HEK293T (cell line): ENCODE data around the gene ZFAND4.

Source experiments
- CTCF ChIA-PET: fragments of 350-600 bp; formaldehyde crosslinking; extraction: SDS; loops from one replicate; lab custom pipeline; 2021; ENCODE audit warnings: antibody characterized with exemption, inconsistent platforms; lab: Yijun Ruan, JAX
- POLR2A ChIA-PET: fragments of 350-600 bp; formaldehyde crosslinking; extraction: SDS; loops from one replicate; lab custom pipeline; 2020; ENCODE audit warnings: antibody characterized with exemption, inconsistent platforms; lab: Yijun Ruan, JAX
- DNase-seq: peaks from one replicate; pipeline ENCODE4 v3.0.0; 2012; ENCODE audit warnings: mixed read lengths; ENCODE audit errors: extremely low spot score
- ARNT ChIP-seq: fragments of 450-650 bp; IDR thresholded peaks from 2 replicates; pipeline ENCODE4 v1.6.1; 2017; ENCODE audit warnings: mild to moderate bottlenecking
- BHLHE40 ChIP-seq: fragments of 450-650 bp; IDR thresholded peaks from 2 replicates; pipeline ENCODE4 v1.6.1; 2016; ENCODE audit warnings: mild to moderate bottlenecking, moderate library complexity, borderline replicate concordance
- CTBP1 ChIP-seq: fragments of 450-650 bp; IDR thresholded peaks from 2 replicates; pipeline ENCODE4 v1.6.1; 2016; ENCODE audit warnings: borderline replicate concordance
- ELF4 ChIP-seq: fragments of 450-650 bp; IDR thresholded peaks from 2 replicates; pipeline ENCODE4 v1.6.1; 2017; ENCODE audit warnings: antibody characterized with exemption
- FOXA1 ChIP-seq: fragments of 450-650 bp; IDR thresholded peaks from 2 replicates; pipeline ENCODE4 v1.6.1; 2016; ENCODE audit warnings: mild to moderate bottlenecking
- FOXK2 ChIP-seq: fragments of 450-650 bp; IDR thresholded peaks from 2 replicates; pipeline ENCODE4 v1.6.1; 2016; ENCODE audit warnings: mild to moderate bottlenecking
- FOXM1 ChIP-seq: fragments of 450-650 bp; IDR thresholded peaks from 2 replicates; pipeline ENCODE4 v1.6.1; 2017; ENCODE audit warnings: mild to moderate bottlenecking, borderline replicate concordance
- HDGF ChIP-seq: fragments of 450-650 bp; IDR thresholded peaks from 2 replicates; pipeline ENCODE4 v1.6.1; 2017; ENCODE audit warnings: antibody characterized with exemption, borderline replicate concordance
- L3MBTL2 ChIP-seq: fragments of 450-650 bp; conservative IDR thresholded peaks from 2 replicates; pipeline ENCODE4 v1.6.1; 2016; ENCODE audit warnings: mild to moderate bottlenecking
- LEF1 ChIP-seq: fragments of 450-650 bp; IDR thresholded peaks from 2 replicates; pipeline ENCODE4 v1.6.1; 2017; ENCODE audit warnings: mild to moderate bottlenecking, borderline replicate concordance
- NFRKB ChIP-seq: fragments of 450-650 bp; IDR thresholded peaks from 2 replicates; pipeline ENCODE4 v1.6.1; 2016; ENCODE audit warnings: mild to moderate bottlenecking, moderate library complexity
- PKNOX1 ChIP-seq: fragments of 450-650 bp; IDR thresholded peaks from 2 replicates; pipeline ENCODE4 v1.6.1; 2016
- SP1 ChIP-seq: fragments of 450-650 bp; IDR thresholded peaks from 2 replicates; pipeline ENCODE4 v1.6.1; 2017
- SUZ12 ChIP-seq: fragments of 450-650 bp; IDR thresholded peaks from 2 replicates; pipeline ENCODE4 v1.6.1; 2016; ENCODE audit warnings: mild to moderate bottlenecking
- TARDBP ChIP-seq: fragments of 450-650 bp; IDR thresholded peaks from 2 replicates; pipeline ENCODE4 v1.6.1; 2016
- ZNF384 ChIP-seq: fragments of 450-650 bp; IDR thresholded peaks from 2 replicates; pipeline ENCODE4 v1.6.1; 2016

Gene ZFAND4

GRCh38 chr10:45627412-45628048 is 45.0 kb downstream of the ZFAND4 start:
- DNase-seq = no peak
- ChIA-PET POLR2A (no interaction called here), CTCF (no interaction called here)
- TF ChIP-seq SUZ12 = no peak
- TF ChIP-seq FOXM1 = no peak
- no peak for TF ChIP-seq FOXK2
- no peak for TF ChIP-seq SP1
- TF ChIP-seq PKNOX1 = no peak
- no peak for TF ChIP-seq CTBP1
- TF ChIP-seq ELF4 = no peak
- no peak for TF ChIP-seq NFRKB

DNA sequence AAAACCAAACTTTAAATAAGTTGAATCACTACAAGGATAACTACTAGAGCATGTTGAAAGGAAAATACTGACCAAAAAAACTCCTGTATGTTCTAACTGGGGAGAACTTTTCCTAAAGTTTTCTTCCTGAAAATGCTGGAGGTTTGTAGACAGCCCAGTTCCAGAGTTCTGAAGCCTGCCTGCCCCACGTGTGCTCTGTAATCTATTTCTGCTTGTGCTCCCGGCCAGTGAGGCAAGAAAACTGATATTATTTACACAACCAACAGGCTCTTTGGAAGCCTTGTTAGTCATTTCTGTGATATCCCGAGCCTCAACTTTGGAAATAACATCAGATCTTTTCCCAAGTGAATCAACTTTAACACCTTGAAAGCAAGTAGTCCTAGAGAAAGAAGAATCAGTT is 46.7 kb downstream of the ZFAND4 start:
- DNase-seq = no peak
- ChIA-PET POLR2A (no interaction called here), CTCF (no interaction called here)
- TF ChIP-seq PKNOX1 (no peak), ARNT (no peak), HDGF (no peak), SP1 (no peak), LEF1 (no peak), CTBP1 (no peak), L3MBTL2 (no peak), FOXK2 (no peak)

DNA sequence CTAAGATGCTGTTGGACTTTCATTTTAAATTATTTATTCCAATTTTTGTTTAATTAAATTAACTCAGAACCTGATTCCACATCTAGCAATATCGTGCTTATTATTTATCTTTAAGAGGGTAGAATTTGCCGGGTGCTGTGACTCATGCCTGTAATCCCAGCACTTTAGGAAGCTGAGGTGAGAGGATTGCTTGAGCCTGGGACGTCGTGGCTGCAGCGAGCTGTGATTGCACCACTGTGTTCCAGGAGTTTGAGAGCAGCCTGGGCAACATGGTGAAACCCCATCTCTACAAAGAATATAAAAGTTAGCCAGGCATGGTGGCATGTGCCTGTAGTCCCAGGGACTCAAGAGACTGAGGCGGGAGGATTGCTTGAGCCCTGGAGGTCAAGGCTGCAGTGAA is 47.8 kb downstream of the ZFAND4 start:
- ChIA-PET CTCF (no interaction called here), POLR2A (no interaction called here)

DNA sequence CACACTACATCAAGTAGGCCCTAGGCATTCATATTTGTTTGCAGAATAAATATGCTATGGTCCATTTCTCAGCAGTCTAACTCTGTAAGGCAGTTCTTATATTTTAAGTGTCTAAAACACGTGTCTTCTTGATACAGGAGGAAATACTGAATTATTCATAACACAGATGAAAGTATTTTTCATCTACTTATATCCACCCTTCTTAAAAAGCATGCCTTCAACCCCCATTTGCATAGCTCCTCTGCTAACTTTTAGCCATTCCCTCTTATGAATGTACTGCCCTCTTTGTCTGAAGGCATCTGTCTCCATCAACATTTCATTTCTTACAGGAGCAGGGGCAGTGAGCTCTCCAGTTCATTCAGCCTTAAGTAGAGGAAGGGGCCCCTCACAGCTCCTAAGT is 57.7 kb downstream of the ZFAND4 start:
- no peak for DNase-seq
- ChIA-PET CTCF (no interaction called here), POLR2A (no interaction called here)
- TF ChIP-seq L3MBTL2 = no peak
- no peak for TF ChIP-seq SP1
- no peak for TF ChIP-seq PKNOX1
- TF ChIP-seq BHLHE40 = no peak
- TF ChIP-seq FOXK2 = no peak
- TF ChIP-seq HDGF = no peak
- no peak for TF ChIP-seq FOXA1
- TF ChIP-seq SUZ12 = no peak
- TF ChIP-seq TARDBP = no peak
- TF ChIP-seq ELF4 = no peak
- no peak for TF ChIP-seq LEF1
- TF ChIP-seq NFRKB = no peak
- TF ChIP-seq ZNF384 = no peak
- TF ChIP-seq CTBP1 = no peak
- no peak for TF ChIP-seq ARNT
- no peak for TF ChIP-seq FOXM1

More for the DNA sequence above, 47.8 kb downstream of the ZFAND4 start:
- DNase-seq = no peak
- TF ChIP-seq ZNF384 (no peak), SP1 (no peak), ELF4 (no peak), PKNOX1 (no peak), FOXA1 (no peak), TARDBP (no peak), SUZ12 (no peak), NFRKB (no peak), L3MBTL2 (no peak), FOXM1 (no peak), HDGF (no peak), ARNT (no peak), BHLHE40 (no peak), CTBP1 (no peak), FOXK2 (no peak), LEF1 (no peak)

GRCh38 chr10:45612741-45613140 is 59.8 kb downstream of the ZFAND4 start:
- no peak for DNase-seq
- ChIA-PET CTCF (no interaction called here), POLR2A (no interaction called here)
- TF ChIP-seq FOXA1 (no peak), SUZ12 (no peak), ARNT (no peak), HDGF (no peak), NFRKB (no peak), FOXK2 (no peak), ZNF384 (no peak), PKNOX1 (no peak), FOXM1 (no peak), LEF1 (no peak), ELF4 (no peak), CTBP1 (no peak), TARDBP (no peak), SP1 (no peak)

DNA sequence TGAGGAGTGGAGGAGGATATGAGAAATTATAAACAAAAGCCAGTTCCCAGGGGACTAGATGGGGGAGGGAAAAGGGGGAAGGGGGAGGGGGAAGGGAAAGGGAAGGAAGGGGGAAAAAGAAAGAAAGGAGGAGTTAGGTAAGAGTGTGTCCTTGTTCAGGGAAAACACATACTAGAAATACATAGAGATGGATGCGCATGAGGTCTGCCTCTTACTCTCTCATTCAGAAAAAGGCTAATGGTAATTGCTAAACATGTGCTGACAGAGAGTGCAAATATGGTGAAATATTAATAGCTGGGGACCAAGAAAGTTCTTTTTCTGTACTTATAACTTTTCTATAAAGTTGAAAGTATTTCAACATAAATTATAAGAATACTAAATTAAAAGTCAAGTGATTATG is 64.5 kb downstream of the ZFAND4 start:
- CTCF ChIA-PET = no interaction called here
- no peak for DNase-seq
- POLR2A ChIA-PET = interaction anchor here (0.5 kb wide), 1 partner anchor 11 kb away, joined by 3 read pairs; no protein-coding TSS in a partner anchor
- TF ChIP-seq PKNOX1 = no peak
- TF ChIP-seq SP1 = no peak
- no peak for TF ChIP-seq ZNF384
- TF ChIP-seq HDGF = no peak
- TF ChIP-seq BHLHE40 = no peak
- no peak for TF ChIP-seq FOXK2
- no peak for TF ChIP-seq ELF4
- TF ChIP-seq NFRKB = no peak
- TF ChIP-seq ARNT = no peak
- TF ChIP-seq FOXA1 = no peak
- TF ChIP-seq CTBP1 = no peak
- TF ChIP-seq LEF1 = no peak
- TF ChIP-seq TARDBP = no peak
- no peak for TF ChIP-seq SUZ12
- TF ChIP-seq FOXM1 = no peak
